Endothelial cell of umbilical vein (primary cell): ENCODE data around the gene LCOR. TPM values are rescaled to one million over a fixed set of nuclear protein-coding genes. Genes with fewer than 3 reads are reported as not detected.

Experiments used
- BruUV-seq: library from RNA; stranded (reverse); fragments of 400-500 nt; replicated peaks from 2 replicates; lab custom pipeline; 2021; lab: Mats Ljungman, UMichigan
- CTCF ChIA-PET: fragments of 300-600, 350-600 bp; sonication (Branson Sonifier 250); formaldehyde crosslinking; loops from one replicate; lab custom pipeline; 2021; ENCODE audit warnings: antibody characterized with exemption, inconsistent platforms; lab: Charles Lee
- POLR2A ChIA-PET: fragments of 300-600, 350-600 bp; sonication (Branson Sonifier 250); formaldehyde crosslinking; loops from one replicate; lab custom pipeline; 2021; ENCODE audit warnings: antibody characterized with exemption, inconsistent platforms; lab: Charles Lee
- DNase-seq: peaks from one replicate; pipeline ENCODE4 v3.0.0-alpha.2; 2011; ENCODE audit warnings: low read depth, low spot score
- FAIRE-seq: peaks from 2 replicates; lab custom pipeline; 2011; peaks lifted over from hg19 to GRCh38; lab: Jason Lieb, UNC
- H2AFZ ChIP-seq: 2 replicates; pipeline ENCODE4 v1.6.0; 2012; ENCODE audit warnings: low read depth, low read length, control low read depth, inconsistent platforms
- H3K27ac ChIP-seq: 2 replicates; pipeline ENCODE4 v1.5.1; 2011; ENCODE audit warnings: low read depth, mild to moderate bottlenecking, control low read depth, low read length, moderate library complexity; ENCODE audit not compliant: insufficient read depth
- H3K27me3 ChIP-seq, 2 experiments: 2 replicates each; pipeline versions ENCODE4 v1.6.0 to v1.6.1; 2011; ENCODE audit warnings: low read length in 2 of 2, mixed read lengths in 1 of 2; ENCODE audit not compliant: control insufficient read depth in 2 of 2, insufficient read depth in 2 of 2
- H3K36me3 ChIP-seq, 2 experiments: 2 replicates in 1 of 2; 3 replicates in 1 of 2; pipeline ENCODE4 v1.5.1; 2011; ENCODE audit warnings: low read length in 2 of 2, mild to moderate bottlenecking in 1 of 2, moderate library complexity in 1 of 2; ENCODE audit not compliant: control insufficient read depth in 2 of 2, insufficient read depth in 2 of 2; ENCODE audit errors: extremely low read depth in 1 of 2
- H3K4me1 ChIP-seq: 3 replicates; pipeline ENCODE4 v1.5.1; 2011; ENCODE audit warnings: mild to moderate bottlenecking, low read length; ENCODE audit not compliant: control insufficient read depth, insufficient read depth; ENCODE audit errors: extremely low read depth
- H3K4me2 ChIP-seq: 2 replicates; pipeline ENCODE4 v1.6.1; 2011; ENCODE audit warnings: low read length, control low read depth, mixed read lengths; ENCODE audit not compliant: insufficient read depth
- H3K4me3 ChIP-seq, 3 experiments: fragments of 200-600 bp in 1 of 3; sonication (generic), shearing (Covaris generic) in 1 of 3; replicated peaks in 1 of 3; 2 replicates each; pipeline ENCODE4 v1.5.1; 2011 to 2016; ENCODE audit warnings: control low read depth in 3 of 3, low read length in 3 of 3, mild to moderate bottlenecking in 2 of 3, inconsistent platforms in 1 of 3, low read depth in 1 of 3, moderate library complexity in 1 of 3; ENCODE audit not compliant: insufficient read depth in 1 of 3
- H3K79me2 ChIP-seq: 2 replicates; pipeline ENCODE4 v1.6.0; 2012; ENCODE audit warnings: low read length, inconsistent platforms; ENCODE audit not compliant: control insufficient read depth, insufficient read depth
- H3K9ac ChIP-seq: replicated peaks from 2 replicates; pipeline ENCODE3; 2011; ENCODE audit warnings: low read length, control low read depth; ENCODE audit not compliant: insufficient read depth; ENCODE audit errors: extremely low read depth
- H3K9me1 ChIP-seq: replicated peaks from 3 replicates; pipeline ENCODE4 v1.6.0; 2011; ENCODE audit warnings: mild to moderate bottlenecking, low read length; ENCODE audit not compliant: control insufficient read depth, insufficient read depth; ENCODE audit errors: extremely low read depth
- H3K9me3 ChIP-seq: replicated peaks from 2 replicates; pipeline ENCODE4 v1.5.1; 2012; ENCODE audit warnings: low read length, inconsistent platforms; ENCODE audit not compliant: control insufficient read depth, insufficient read depth
- H4K20me1 ChIP-seq: replicated peaks from 2 replicates; pipeline ENCODE3; 2011; ENCODE audit warnings: mild to moderate bottlenecking, low read length; ENCODE audit not compliant: control insufficient read depth, insufficient read depth; ENCODE audit errors: extremely low read depth
- CTCF ChIP-seq, 2 donors: IDR thresholded peaks; 1 replicate in 1 of 2; 2 replicates in 1 of 2; pipeline ENCODE4 v1.5.1; 2011; ENCODE audit warnings: low read length in 2 of 2, mild to moderate bottlenecking in 2 of 2, moderate library complexity in 2 of 2, control low read depth in 1 of 2, inconsistent platforms in 1 of 2, low read depth in 1 of 2; ENCODE audit not compliant: insufficient read depth in 1 of 2; ENCODE audit errors: extremely low read depth in 1 of 2
- EZH2 ChIP-seq: IDR thresholded peaks from 2 replicates; pipeline ENCODE4 v1.6.1; 2012; ENCODE audit warnings: borderline replicate concordance, low read depth, mild to moderate bottlenecking, moderate library complexity, low read length, inconsistent platforms; ENCODE audit not compliant: severe bottlenecking
- FOS ChIP-seq: IDR thresholded peaks from 2 replicates; pipeline ENCODE4 v1.6.1; 2011; ENCODE audit warnings: mild to moderate bottlenecking, low read length, moderate library complexity, borderline replicate concordance; ENCODE audit not compliant: insufficient read depth
- GATA2 ChIP-seq: IDR thresholded peaks from 2 replicates; pipeline ENCODE4 v1.7.0; 2011; ENCODE audit warnings: low read depth, mild to moderate bottlenecking, moderate library complexity, mixed read lengths, low read length; ENCODE audit not compliant: insufficient read length, insufficient read depth
- JUN ChIP-seq: IDR thresholded peaks from 2 replicates; pipeline ENCODE4 v1.6.1; 2011; ENCODE audit warnings: borderline replicate concordance, low read depth; ENCODE audit not compliant: insufficient read length, insufficient read depth
- MAX ChIP-seq: IDR thresholded peaks from 2 replicates; pipeline ENCODE4 v1.6.1; 2011; ENCODE audit not compliant: insufficient read depth, insufficient read length
- MYC ChIP-seq: IDR thresholded peaks from one replicate; pipeline ENCODE4 v1.6.1; 2011; ENCODE audit warnings: mild to moderate bottlenecking, low read depth, low read length
- POLR2A ChIP-seq: IDR thresholded peaks from 2 replicates; pipeline ENCODE4 v1.6.1; 2012; ENCODE audit warnings: low read depth, mild to moderate bottlenecking, control low read depth, low read length
- POLR2AphosphoS5 ChIP-seq: IDR thresholded peaks from 2 replicates; pipeline ENCODE4 v1.6.1; 2012; ENCODE audit warnings: low read depth, mild to moderate bottlenecking, control low read depth, low read length, moderate library complexity; ENCODE audit not compliant: insufficient read depth
- dilution Hi-C: fragments of 300-500 bp; cut with MboI; formaldehyde crosslinking; loops from one replicate; pipeline ENCODE4 v1.15.0; 2019; ENCODE audit warnings: low sequenced_read_pairs; ENCODE audit not compliant: extremely low pct_ligation_motif_present
- intact Hi-C: fragments of 100-400 bp; cut with micrococcal nuclease; formaldehyde crosslinking; loops from one replicate; pipeline ENCODE4 v1.10.0; 2022
- polyA plus RNA-seq, 4 experiments: library from polyadenylated mRNA; depleted of rRNA in 3 of 4; stranded (reverse) in 3 of 4; unstranded in 1 of 4; fragments of >200 nt; gene quantifications; 2 replicates each; pipeline versions ENCODE4 v1.2.1 to v1.2.3, GENCODE V29; 2011 to 2012; ENCODE audit warnings: missing spikeins in 1 of 4
- total RNA-seq: library from RNA; stranded (reverse); gene quantifications from 2 replicates; pipeline ENCODE4 v1.2.3, GENCODE V29; 2021

The LCOR gene
- total and polyA plus RNA-seq, 2 donors (not counting 3 experiments of a cell fraction or from before 2014, with no cell fraction given), result 11.6 to 39.0 TPM

DNA sequence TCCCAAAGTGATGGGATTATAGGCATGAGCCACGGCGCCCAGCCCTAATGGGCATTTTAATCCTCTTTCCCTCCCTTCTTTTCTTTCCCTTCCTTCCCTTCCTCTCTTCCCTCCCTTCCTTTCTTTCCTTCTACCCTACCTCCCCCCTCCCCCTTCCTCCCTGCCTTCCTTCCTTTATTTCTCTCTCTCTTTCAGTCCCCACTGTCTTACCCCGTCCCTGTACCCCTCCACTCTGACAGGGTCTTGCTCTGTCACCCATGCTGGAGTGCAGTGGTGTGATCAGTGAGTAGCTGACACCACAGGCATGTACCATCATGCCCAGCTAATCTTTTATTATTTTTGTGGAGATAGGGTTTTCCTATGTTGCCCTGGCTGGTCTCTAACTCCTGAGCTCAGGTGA lies 24.2 kb downstream of the LCOR start:
- Histone ChIP-seq H3K9me3 (no peaks in the 10 kb centered on the region), H4K20me1 (peaks cover 5% of the 10 kb centered on the region), H3K79me2 (peaks cover 81% of the 10 kb centered on the region), H3K9me1 (no peaks in the 10 kb centered on the region), H3K36me3 (peaks cover 0 to 2% of the 10 kb centered on the region in 2 experiments), H3K4me2 (no peak overlapping the region), H3K4me3 (no peak overlapping the region), H3K4me1 (no peaks in the 10 kb centered on the region), H2AFZ (no peak overlapping the region), H3K9ac (no peak overlapping the region), H3K27me3 (no peaks in the 10 kb centered on the region), H3K27ac (no peak overlapping the region)
- dilution Hi-C loops, result no loop called here
- no TSS peak for BruUV-seq
- ChIA-PET CTCF (interaction anchor here (1.0 kb wide), 1 partner anchor 12 kb away, joined by 3 read pairs; no protein-coding TSS in a partner anchor), POLR2A (interaction anchor here (0.6 kb wide), 1 partner anchor 12 kb away, joined by 3 read pairs; no protein-coding TSS in a partner anchor)
- DNase-seq, result no peak
- TF ChIP-seq POLR2AphosphoS5 (no peak), MAX (no peak), GATA2 (no peak), CTCF (IDR thresholded peaks at IDR 0.05; ENCODE audit: extremely low read depth in 1 of 2, insufficient read depth in 1 of 2, low read depth in 1 of 2, low read length in 2 of 2) (no peak), JUN (no peak), MYC (no peak), POLR2A (no peak), EZH2 (no peak), FOS (no peak)
- no peak for FAIRE-seq
- intact Hi-C loops, result no loop called here
